DND-41 (cell line): ENCODE data around the gene FZD8.
A peak's percentile ranks its signal among the peaks of the same experiment; 100 is the strongest.

Experiments used
- ATAC-seq: fragments of 200-7000 bp; cut with Tn5 transposase; 3 replicates; pipeline ENCODE4 v1.9.1; 2021; ENCODE audit warnings: low read depth; ENCODE audit not compliant: insufficient read depth
- DNase-seq: peaks from one replicate; pipeline ENCODE4 v3.0.0-alpha.2; 2020
- H2AFZ ChIP-seq: 2 replicates; pipeline ENCODE4 v1.6.0; 2012; ENCODE audit warnings: low read depth, low read length
- H3K27ac ChIP-seq: 2 replicates; pipeline ENCODE4 v1.5.1; 2012; ENCODE audit warnings: low read length, inconsistent platforms
- H3K27me3 ChIP-seq: fragments of 200-600 bp; sonication (generic); 2 replicates; pipeline ENCODE4 v1.6.0; 2012; ENCODE audit warnings: low read length, mild to moderate bottlenecking, inconsistent platforms; ENCODE audit not compliant: insufficient read depth, poor library complexity
- H3K36me3 ChIP-seq: 2 replicates; pipeline ENCODE4 v1.5.1; 2012; ENCODE audit warnings: low read length, inconsistent platforms; ENCODE audit not compliant: insufficient read depth
- H3K4me1 ChIP-seq: 2 replicates; pipeline ENCODE4 v1.5.1; 2012; ENCODE audit warnings: mild to moderate bottlenecking, low read length; ENCODE audit not compliant: insufficient read depth
- H3K4me2 ChIP-seq: 2 replicates; pipeline ENCODE4 v1.6.0; 2012; ENCODE audit warnings: mild to moderate bottlenecking, moderate library complexity, low read length, inconsistent platforms; ENCODE audit not compliant: insufficient read depth
- H3K4me3 ChIP-seq, 2 experiments: fragments of 200-600 bp in 1 of 2; shearing (Covaris generic) in 1 of 2; 2 replicates each; pipeline ENCODE4 v1.5.1; 2012 to 2016; ENCODE audit warnings: inconsistent platforms in 2 of 2, low read length in 2 of 2, mild to moderate bottlenecking in 2 of 2, low read depth in 1 of 2, moderate library complexity in 1 of 2
- H3K79me2 ChIP-seq: 2 replicates; pipeline ENCODE4 v1.6.0; 2012; ENCODE audit warnings: low read length, inconsistent platforms; ENCODE audit not compliant: insufficient read depth
- H3K9ac ChIP-seq: 2 replicates; pipeline ENCODE4 v1.6.0; 2012; ENCODE audit warnings: low read depth, mild to moderate bottlenecking, inconsistent platforms, low read length, moderate library complexity
- H3K9me3 ChIP-seq: 2 replicates; pipeline ENCODE4 v1.5.1; 2012; ENCODE audit warnings: low read length, moderate library complexity, mild to moderate bottlenecking, inconsistent platforms; ENCODE audit not compliant: insufficient read depth, severe bottlenecking
- H4K20me1 ChIP-seq: 2 replicates; pipeline ENCODE4 v1.6.0; 2012; ENCODE audit warnings: low read length; ENCODE audit not compliant: insufficient read depth
- EZH2 ChIP-seq: IDR thresholded peaks from 3 replicates; pipeline ENCODE4 v1.6.1; 2012; ENCODE audit warnings: borderline replicate concordance, low read depth, mild to moderate bottlenecking, moderate library complexity, low read length, inconsistent platforms; ENCODE audit not compliant: severe bottlenecking
- TF ChIP-seq, protein P1 (sequence below): IDR thresholded peaks from 2 replicates; pipeline ENCODE4 v1.5.1; 2012; ENCODE audit warnings: borderline replicate concordance, low read length, moderate library complexity, mild to moderate bottlenecking; ENCODE audit not compliant: poor library complexity, severe bottlenecking; ENCODE audit errors: extremely low read depth

The FZD8 gene

DNA sequence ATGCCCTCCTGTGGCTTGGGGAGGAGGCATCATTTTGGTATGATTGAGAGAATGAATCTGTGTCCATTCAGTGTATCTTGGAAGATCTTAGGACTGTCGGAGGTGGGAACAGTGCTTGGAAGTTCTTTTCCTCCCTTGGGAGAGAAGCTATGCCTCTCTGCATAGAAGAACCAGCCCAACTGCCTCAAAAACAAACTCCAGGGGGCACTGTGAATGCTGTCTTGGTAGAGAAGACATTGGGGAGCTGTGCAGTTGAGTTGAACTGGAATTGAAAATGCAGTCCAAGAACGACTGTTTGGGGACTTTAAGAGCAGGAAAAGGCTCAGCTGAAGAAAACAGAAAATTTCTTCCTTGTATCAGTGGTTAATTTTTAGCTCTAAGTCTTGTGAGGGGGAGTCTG lies 41.9 kb downstream of the FZD8 start:
- TF ChIP-seq EZH2 = no peak
- TF ChIP-seq, protein P1, sequence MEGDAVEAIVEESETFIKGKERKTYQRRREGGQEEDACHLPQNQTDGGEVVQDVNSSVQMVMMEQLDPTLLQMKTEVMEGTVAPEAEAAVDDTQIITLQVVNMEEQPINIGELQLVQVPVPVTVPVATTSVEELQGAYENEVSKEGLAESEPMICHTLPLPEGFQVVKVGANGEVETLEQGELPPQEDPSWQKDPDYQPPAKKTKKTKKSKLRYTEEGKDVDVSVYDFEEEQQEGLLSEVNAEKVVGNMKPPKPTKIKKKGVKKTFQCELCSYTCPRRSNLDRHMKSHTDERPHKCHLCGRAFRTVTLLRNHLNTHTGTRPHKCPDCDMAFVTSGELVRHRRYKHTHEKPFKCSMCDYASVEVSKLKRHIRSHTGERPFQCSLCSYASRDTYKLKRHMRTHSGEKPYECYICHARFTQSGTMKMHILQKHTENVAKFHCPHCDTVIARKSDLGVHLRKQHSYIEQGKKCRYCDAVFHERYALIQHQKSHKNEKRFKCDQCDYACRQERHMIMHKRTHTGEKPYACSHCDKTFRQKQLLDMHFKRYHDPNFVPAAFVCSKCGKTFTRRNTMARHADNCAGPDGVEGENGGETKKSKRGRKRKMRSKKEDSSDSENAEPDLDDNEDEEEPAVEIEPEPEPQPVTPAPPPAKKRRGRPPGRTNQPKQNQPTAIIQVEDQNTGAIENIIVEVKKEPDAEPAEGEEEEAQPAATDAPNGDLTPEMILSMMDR = peak; percentile 25
- DNase-seq (no peak), ATAC-seq (no peak)
- Histone ChIP-seq H3K36me3 (no peaks in the 10 kb centered on the region), H3K4me1 (no peaks in the 10 kb centered on the region), H3K4me3 (no peak overlapping the region), H3K79me2 (no peaks in the 10 kb centered on the region), H3K27ac (no peak overlapping the region), H2AFZ (no peak overlapping the region), H3K9ac (no peak overlapping the region), H3K27me3 (no peaks in the 10 kb centered on the region), H3K4me2 (no peak overlapping the region), H4K20me1 (no peaks in the 10 kb centered on the region), H3K9me3 (no peaks in the 10 kb centered on the region)

DNA sequence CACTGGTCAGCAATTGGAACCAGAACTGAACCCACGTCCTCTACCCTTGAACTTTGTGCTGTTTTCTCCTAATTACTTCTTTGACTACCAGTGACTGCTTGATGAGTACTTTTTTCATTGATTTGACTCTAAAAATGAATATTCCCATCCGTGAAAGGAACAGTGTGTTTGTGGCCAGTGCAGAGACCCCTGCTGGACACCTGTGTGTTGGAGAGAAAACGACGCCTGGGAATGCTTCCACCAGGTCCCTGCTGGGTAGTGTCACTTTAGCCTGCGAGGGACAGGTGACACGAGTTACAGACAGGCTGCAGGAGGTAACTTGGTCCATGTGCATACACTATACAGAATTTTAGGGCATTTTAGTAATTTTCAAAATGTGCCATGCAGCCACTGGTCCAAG lies 43.7 kb downstream of the FZD8 start:
- no peak overlapping the region for H3K27ac ChIP-seq
- DNase-seq (no peak), ATAC-seq (no peak)
- H3K4me2 ChIP-seq = no peak overlapping the region
- H3K9me3 ChIP-seq = no peaks in the 10 kb centered on the region
- no peaks in the 10 kb centered on the region for H4K20me1 ChIP-seq
- H3K4me1 ChIP-seq = no peaks in the 10 kb centered on the region
- no peak overlapping the region for H2AFZ ChIP-seq
- H3K79me2 ChIP-seq = no peaks in the 10 kb centered on the region
- no peaks in the 10 kb centered on the region for H3K27me3 ChIP-seq
- no peaks in the 10 kb centered on the region for H3K36me3 ChIP-seq
- no peak overlapping the region for H3K9ac ChIP-seq
- no peak overlapping the region for H3K4me3 ChIP-seq
- TF ChIP-seq, protein P1 = peak; percentile 33
- TF ChIP-seq EZH2 = no peak

DNA sequence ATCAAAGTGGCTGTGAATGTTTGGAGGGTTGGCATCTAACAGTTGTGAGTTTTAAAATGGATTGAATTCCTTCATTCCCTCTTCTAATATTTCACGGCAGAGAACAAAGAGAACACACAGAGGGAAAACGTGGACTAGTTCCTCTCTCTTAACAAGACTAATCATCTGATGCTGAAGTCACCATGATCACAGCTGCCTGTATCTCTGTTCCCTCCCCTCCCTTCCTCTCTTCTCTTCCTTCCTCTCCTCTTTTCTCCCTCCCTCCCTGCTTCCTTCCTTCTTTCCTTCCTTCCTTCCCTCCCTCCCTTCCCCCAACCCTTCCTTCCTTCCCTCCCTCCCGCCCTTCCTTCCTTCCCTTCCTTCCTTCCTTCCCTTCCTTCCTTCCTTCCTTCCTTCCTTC lies 47.0 kb downstream of the FZD8 start:
- Histone ChIP-seq H3K9ac (no peak overlapping the region), H3K4me3 (no peak overlapping the region), H3K4me2 (no peak overlapping the region), H4K20me1 (no peaks in the 10 kb centered on the region), H2AFZ (no peak overlapping the region), H3K4me1 (no peaks in the 10 kb centered on the region), H3K9me3 (no peaks in the 10 kb centered on the region), H3K27ac (no peak overlapping the region), H3K27me3 (no peaks in the 10 kb centered on the region), H3K36me3 (no peaks in the 10 kb centered on the region), H3K79me2 (no peaks in the 10 kb centered on the region)
- no peak for DNase-seq
- no peak for ATAC-seq
- TF ChIP-seq, protein P1 = no peak
- no peak for TF ChIP-seq EZH2
